Right renal cortex interstitium (tissue), 3 donors: Measurements from ENCODE around the gene SPON1. TPM values are rescaled to one million over a fixed set of nuclear protein-coding genes. Genes with fewer than 3 reads are reported as not detected.

ENCODE experiments used
- DNase-seq, 3 donors: peaks; one replicate each; pipeline ENCODE4 v3.0.0-alpha.2; 2013; ENCODE audit warnings: low read depth in 3 of 3, low spot score in 2 of 3
- polyA plus RNA-seq, 3 donors: library from polyadenylated mRNA; unstranded; fragments of 120-200 nt; gene quantifications; one replicate each; pipeline ENCODE4 v1.2.1, GENCODE V29; 2013; ENCODE audit not compliant: insufficient read length in 3 of 3

Gene SPON1
- polyA plus RNA-seq, 3 donors = 79.1 to 88.0 (median 79.4) TPM

GRCh38 chr11:14308114-14308896 lies 345.8 kb downstream of the SPON1 start:
- peak in 2 of 3 donors; percentile 9 to 23 for DNase-seq

- DNase-seq = no peak
These were observed 346.4 kb downstream of the SPON1 start for GRCh38 chr11:14308897-14309387.

DNA sequence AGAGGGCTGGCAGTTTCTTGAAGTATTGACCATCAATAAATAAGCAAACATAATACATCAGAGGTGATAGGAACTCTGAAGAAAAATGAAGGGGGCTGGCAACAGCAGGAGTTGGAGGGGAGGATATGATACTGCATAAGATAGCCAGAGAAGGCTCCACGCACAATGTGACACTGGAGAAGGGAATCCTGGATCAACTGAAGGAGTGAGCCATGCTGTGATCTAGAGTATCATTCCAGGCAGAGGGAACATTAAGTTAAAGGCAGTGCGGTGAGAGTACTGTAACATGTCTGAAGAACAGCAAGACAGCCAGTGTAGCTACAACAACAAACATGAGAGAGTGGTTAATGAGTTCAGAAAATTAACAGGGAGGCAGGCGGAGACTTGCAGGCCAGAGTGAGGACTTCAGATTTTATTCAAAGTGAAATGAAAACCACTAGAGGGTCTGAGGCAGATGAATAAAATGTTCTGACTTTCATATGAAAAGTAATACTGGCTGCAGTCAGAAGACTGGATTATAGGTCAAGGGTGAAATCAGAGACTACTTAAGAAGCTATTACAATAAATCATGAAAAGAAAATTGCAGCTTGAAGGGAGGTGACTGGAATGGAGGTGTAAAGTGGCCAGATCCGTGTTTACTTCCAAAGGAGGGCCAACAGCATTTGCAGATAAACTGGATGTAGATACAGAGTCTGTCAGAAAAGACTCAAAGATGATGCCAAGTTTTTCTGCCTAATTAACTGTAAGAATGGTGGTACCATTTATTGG lies 347.1 kb downstream of the SPON1 start:
- DNase-seq = no peak

GRCh38 chr11:14310679-14311078 lies 348.2 kb downstream of the SPON1 start:
- DNase-seq = no peak

- no peak for DNase-seq
These were observed 350.4 kb downstream of the SPON1 start for GRCh38 chr11:14312736-14313438.

- DNase-seq = no peak
These were observed 351.6 kb downstream of the SPON1 start for GRCh38 chr11:14314127-14314526.

DNA sequence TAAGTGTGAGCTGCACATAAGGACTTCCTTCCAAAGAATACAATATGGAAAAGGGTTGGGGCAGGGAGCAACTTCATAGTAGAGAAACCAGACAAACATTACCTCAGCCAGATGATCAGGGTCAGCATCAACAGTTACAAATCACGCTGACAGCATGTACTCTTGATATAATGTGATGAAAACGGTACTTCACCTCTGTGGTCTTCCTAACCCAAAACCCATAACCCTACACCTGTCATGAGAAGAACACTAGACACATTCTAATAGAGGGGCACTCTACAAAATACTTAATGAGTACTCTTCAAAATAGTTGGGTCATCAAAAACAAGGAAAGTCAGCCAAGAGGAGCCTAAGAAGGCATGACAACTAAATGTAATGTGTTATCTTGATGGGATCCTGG lies 352.6 kb downstream of the SPON1 start:
- DNase-seq = no peak
